GM12872 (cell line): Measurements from ENCODE around the gene SHF.
A peak's percentile ranks its signal among the peaks of the same experiment; 100 is the strongest.

Experiments
- CTCF ChIP-seq: IDR thresholded peaks from 3 replicates; pipeline ENCODE4 v1.5.1; 2011; ENCODE audit warnings: low read depth, mild to moderate bottlenecking, low read length, moderate library complexity; ENCODE audit not compliant: insufficient read depth

SHF gene

DNA sequence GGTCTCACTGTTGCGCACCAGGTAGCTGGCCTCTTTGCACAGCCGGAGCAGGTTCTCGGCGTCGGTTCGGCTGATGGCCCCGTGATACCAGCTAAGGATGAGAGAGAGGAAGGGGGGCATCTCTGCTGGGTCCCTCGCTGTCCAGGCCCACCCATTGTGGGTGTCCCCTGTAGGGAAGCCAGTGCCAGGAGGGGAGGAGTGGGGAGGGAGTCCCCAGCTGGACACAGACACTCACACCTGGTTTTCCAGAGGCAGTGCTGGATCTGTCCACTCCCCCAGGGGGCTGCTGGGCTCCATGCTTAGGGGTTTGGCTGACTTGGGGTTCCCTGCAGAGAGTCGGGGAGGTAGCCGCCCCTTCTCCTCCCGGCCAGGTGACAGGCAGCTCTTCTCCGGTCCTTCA is 15.9 kb downstream of the SHF start:
- TF ChIP-seq CTCF, result no peak

GRCh38 chr15:45169608-45170480 is 17.9 kb downstream of the SHF start:
- TF ChIP-seq CTCF, result no peak

GRCh38 chr15:45168751-45169551 is 18.8 kb downstream of the SHF start:
- no peak for TF ChIP-seq CTCF

DNA sequence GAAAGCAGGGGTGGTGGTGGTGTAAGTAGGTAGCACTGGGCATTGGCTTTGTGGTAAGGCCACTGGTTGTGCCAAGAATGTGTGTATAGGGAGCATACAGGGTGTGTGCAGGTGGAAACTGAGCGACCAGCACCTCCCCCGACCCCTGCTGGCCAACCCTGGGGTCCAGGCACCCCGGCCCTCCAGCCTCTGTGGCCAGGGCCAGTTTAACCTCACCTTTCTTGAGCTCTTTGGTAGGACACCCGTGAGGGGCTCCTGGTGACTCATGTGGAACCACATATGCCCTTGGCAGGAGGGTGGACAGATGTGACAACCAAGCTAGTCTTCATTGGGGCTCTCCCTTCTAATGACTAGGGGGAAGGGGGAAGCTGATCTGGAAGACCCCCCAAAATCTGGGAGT is 19.5 kb downstream of the SHF start:
- TF ChIP-seq CTCF, result no peak

DNA sequence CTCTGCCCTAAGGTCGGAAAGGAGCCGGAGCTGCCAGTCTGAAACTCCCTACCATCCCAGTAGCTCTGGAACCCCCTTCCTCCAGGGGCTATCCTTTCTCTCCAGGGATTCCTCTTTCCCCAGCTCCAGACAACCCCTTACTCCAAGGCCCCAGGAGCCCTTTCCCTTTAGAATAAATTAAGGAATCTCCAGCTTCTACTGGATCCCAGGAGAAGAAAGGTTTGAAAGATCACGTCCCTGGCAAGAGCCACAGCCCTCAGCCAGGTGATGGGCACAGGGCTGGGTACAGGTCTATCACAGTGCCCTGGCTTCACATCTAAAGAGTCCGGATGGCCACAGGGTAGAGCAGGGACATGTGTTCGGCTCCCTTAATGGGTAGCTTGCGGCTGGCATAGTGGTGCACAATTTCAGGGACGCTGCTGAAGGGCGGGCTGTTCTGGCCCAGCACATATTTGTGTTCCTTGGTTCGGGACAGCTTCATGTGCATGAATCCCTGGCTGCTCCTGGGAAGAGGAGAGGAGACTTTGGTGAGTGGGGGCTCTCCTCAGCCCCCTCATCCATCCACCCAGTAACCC is 20.0 kb downstream of the SHF start:
- TF ChIP-seq CTCF, result no peak

DNA sequence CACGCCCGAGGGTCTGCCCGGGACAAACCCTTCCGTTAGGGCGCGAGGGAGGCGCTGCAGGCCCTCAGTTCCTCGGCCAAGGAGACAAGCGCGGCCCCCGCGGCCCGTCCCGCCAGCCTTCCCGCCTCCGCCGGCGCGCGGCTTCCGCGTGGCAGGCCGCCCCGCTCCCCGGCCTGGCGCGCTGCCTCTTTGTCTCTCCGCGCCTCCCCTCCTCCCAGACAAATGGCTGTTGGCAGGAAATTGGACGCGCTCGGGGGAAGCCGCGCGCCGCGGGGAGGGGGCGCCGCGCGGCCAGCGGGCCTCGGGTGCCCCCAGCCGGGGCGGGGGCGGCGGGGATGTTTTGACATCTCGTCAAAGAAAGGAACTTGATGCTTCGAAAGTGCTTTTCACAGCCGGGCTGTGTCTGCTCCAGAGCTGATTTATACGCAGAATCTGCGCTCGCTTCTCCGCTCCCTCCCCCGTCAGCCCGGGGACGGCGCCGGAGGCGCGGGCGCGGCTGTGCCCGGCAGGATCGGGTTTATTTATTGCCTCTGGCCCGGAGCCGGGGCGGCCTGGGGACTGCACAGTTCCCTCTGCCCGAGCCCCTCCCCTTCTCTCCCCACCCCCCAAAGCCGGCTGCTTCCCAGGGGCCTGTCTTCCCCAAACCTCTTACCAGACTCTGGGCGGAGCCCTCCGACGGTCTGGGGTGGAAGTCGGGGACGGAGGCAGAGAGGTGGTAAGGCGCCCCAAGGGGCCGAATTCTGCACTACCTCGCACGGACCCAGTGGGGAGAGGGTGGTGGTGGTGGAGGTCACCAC is 20.7 kb downstream of the SHF start:
- TF ChIP-seq CTCF, result peak; percentile 87
